ENCODE results near the gene EPHA1. TPM values are rescaled to one million over a fixed set of nuclear protein-coding genes. Genes with fewer than 3 reads are reported as not detected.

Gene EPHA1
- total RNA-seq, 1 donor from 2014 or later = 2.6 TPM

GRCh38 chr7:143373255-143373794, 35.3 kb downstream of the EPHA1 start:
- Histone ChIP-seq H3K9me3 (ENCODE audit: insufficient read depth, low read depth, low read length) (no peaks in the 10 kb centered on the region), H3K79me2 (ENCODE audit: insufficient read depth, low read length) (peaks cover 14% of the 10 kb centered on the region), H2AFZ (ENCODE audit: low read depth, low read length) (no peak overlapping the region), H3K36me3 (ENCODE audit: insufficient read depth, low read length) (no peaks in the 10 kb centered on the region), H4K20me1 (ENCODE audit: insufficient read depth, low read length) (no peaks in the 10 kb centered on the region), H3K27me3 (ENCODE audit: insufficient read depth, low read length) (no peaks in the 10 kb centered on the region), H3K4me1 (ENCODE audit: insufficient read depth, low read length) (peaks cover 20% of the 10 kb centered on the region), H3K27ac (ENCODE audit: low read depth, low read length) (no peak overlapping the region), H3K4me2 (ENCODE audit: low read length) (no peak overlapping the region), H3K9ac (ENCODE audit: low read length) (no peak overlapping the region), H3K4me3 (ENCODE audit: insufficient read depth, low read depth, low read length) (no peak overlapping the region)
- H3K4me3 Mint-ChIP-seq (ENCODE audit: unreplicated experiment) = no peak overlapping the region
- peaks cover 3% of the 10 kb centered on the region for H3K9me3 Mint-ChIP-seq (ENCODE audit: unreplicated experiment)
- H3K4me1 Mint-ChIP-seq (ENCODE audit: low read depth, unreplicated experiment) = peaks cover 24% of the 10 kb centered on the region
- H3K36me3 Mint-ChIP-seq (ENCODE audit: low read depth, unreplicated experiment) = no peaks in the 10 kb centered on the region
- H3K27ac Mint-ChIP-seq (ENCODE audit: unreplicated experiment) = no peak overlapping the region
- no peaks in the 10 kb centered on the region for H3K27me3 Mint-ChIP-seq (ENCODE audit: low read depth, unreplicated experiment)
- no peak for FAIRE-seq
- TF ChIP-seq, protein P1, sequence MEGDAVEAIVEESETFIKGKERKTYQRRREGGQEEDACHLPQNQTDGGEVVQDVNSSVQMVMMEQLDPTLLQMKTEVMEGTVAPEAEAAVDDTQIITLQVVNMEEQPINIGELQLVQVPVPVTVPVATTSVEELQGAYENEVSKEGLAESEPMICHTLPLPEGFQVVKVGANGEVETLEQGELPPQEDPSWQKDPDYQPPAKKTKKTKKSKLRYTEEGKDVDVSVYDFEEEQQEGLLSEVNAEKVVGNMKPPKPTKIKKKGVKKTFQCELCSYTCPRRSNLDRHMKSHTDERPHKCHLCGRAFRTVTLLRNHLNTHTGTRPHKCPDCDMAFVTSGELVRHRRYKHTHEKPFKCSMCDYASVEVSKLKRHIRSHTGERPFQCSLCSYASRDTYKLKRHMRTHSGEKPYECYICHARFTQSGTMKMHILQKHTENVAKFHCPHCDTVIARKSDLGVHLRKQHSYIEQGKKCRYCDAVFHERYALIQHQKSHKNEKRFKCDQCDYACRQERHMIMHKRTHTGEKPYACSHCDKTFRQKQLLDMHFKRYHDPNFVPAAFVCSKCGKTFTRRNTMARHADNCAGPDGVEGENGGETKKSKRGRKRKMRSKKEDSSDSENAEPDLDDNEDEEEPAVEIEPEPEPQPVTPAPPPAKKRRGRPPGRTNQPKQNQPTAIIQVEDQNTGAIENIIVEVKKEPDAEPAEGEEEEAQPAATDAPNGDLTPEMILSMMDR (IDR thresholded peaks at IDR 0.05; ENCODE audit: insufficient read depth, low read depth, low read length) = no peak
- no peak for TF ChIP-seq EZH2 (IDR thresholded peaks at IDR 0.05; ENCODE audit: insufficient read depth, low read length)
- no peak for DNase-seq (ENCODE audit: low read depth)

- Mint-ChIP-seq H3K4me3 (ENCODE audit: unreplicated experiment) (peak overlapping the region; percentile 54), H3K4me1 (ENCODE audit: low read depth, unreplicated experiment) (peaks cover 24% of the 10 kb centered on the region), H3K36me3 (ENCODE audit: low read depth, unreplicated experiment) (no peaks in the 10 kb centered on the region), H3K9me3 (ENCODE audit: unreplicated experiment) (peaks cover 3% of the 10 kb centered on the region), H3K27ac (ENCODE audit: unreplicated experiment) (no peak overlapping the region), H3K27me3 (ENCODE audit: low read depth, unreplicated experiment) (no peaks in the 10 kb centered on the region)
- peaks cover 15% of the 10 kb centered on the region for H3K4me1 ChIP-seq (ENCODE audit: insufficient read depth, low read length)
- no peaks in the 10 kb centered on the region for H3K36me3 ChIP-seq (ENCODE audit: insufficient read depth, low read length)
- H3K79me2 ChIP-seq (ENCODE audit: insufficient read depth, low read length) = peaks cover 3% of the 10 kb centered on the region
- H3K9me3 ChIP-seq (ENCODE audit: insufficient read depth, low read depth, low read length) = no peaks in the 10 kb centered on the region
- no peak overlapping the region for H3K4me3 ChIP-seq (ENCODE audit: insufficient read depth, low read depth, low read length)
- no peak overlapping the region for H2AFZ ChIP-seq (ENCODE audit: low read depth, low read length)
- TF ChIP-seq EZH2 (IDR thresholded peaks at IDR 0.05; ENCODE audit: insufficient read depth, low read length) = no peak
- TF ChIP-seq, protein P1 (IDR thresholded peaks at IDR 0.05; ENCODE audit: insufficient read depth, low read depth, low read length) = no peak
- DNase-seq (ENCODE audit: low read depth) (no peak), FAIRE-seq (no peak)
- no peak overlapping the region for H3K4me2 ChIP-seq (ENCODE audit: low read length)
- no peaks in the 10 kb centered on the region for H4K20me1 ChIP-seq (ENCODE audit: insufficient read depth, low read length)
- H3K27me3 ChIP-seq (ENCODE audit: insufficient read depth, low read length) = no peaks in the 10 kb centered on the region
- no peak overlapping the region for H3K27ac ChIP-seq (ENCODE audit: low read depth, low read length)
- no peak overlapping the region for H3K9ac ChIP-seq (ENCODE audit: low read length)
Observed at GRCh38 chr7:143372070-143372469, 36.6 kb downstream of the EPHA1 start.

All from astrocyte (in vitro differentiated cells and primary cell).